ENCODE data around the gene GPX1.

The GPX1 gene

DNA sequence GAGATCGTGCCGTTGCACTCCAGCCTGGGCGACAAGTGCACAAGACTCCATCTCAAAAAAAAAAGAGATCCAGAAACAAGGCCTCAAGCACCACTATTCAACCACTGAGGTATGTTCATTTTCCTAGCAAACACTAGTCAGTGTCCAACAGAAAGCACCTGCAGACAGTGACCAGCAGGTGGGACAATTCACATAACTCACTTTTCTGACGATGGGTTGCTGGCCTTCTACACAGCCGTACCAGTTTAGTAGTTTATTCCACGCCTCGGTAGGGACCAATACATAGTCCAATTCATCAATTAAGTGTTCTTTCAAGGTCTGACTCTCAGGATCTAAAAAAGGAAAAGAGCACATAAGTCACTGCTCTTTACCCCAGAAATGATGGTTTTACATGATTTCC lies 30.7 kb downstream of the GPX1 start:
- TF ChIP-seq, protein P1, sequence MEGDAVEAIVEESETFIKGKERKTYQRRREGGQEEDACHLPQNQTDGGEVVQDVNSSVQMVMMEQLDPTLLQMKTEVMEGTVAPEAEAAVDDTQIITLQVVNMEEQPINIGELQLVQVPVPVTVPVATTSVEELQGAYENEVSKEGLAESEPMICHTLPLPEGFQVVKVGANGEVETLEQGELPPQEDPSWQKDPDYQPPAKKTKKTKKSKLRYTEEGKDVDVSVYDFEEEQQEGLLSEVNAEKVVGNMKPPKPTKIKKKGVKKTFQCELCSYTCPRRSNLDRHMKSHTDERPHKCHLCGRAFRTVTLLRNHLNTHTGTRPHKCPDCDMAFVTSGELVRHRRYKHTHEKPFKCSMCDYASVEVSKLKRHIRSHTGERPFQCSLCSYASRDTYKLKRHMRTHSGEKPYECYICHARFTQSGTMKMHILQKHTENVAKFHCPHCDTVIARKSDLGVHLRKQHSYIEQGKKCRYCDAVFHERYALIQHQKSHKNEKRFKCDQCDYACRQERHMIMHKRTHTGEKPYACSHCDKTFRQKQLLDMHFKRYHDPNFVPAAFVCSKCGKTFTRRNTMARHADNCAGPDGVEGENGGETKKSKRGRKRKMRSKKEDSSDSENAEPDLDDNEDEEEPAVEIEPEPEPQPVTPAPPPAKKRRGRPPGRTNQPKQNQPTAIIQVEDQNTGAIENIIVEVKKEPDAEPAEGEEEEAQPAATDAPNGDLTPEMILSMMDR (IDR thresholded peaks at IDR 0.05), result peak; percentile 14; the same call in 1 of the 2 replicates
- no peak for TF ChIP-seq ZFX (IDR thresholded peaks at IDR 0.05; ENCODE audit: borderline replicate concordance)

DNA sequence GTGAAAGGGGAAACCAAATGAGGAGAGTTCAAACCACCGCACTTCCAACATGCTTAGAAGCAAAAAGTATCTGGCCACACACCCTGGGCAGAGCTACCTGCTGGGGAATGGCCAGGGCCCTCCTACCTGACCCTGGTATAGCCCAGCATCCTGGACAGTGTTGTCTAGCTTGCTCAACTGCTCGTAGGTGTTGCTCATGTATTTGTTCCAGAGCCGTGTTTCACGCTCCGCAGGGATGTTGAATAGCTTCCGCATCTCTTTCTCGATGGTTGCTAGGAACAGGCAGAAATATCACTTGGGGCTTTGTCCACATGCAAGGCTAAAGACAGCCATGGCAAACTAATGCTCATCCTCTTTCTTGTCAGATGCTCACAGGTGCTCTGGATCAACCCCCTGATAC lies 33.4 kb downstream of the GPX1 start:
- no peak for TF ChIP-seq ZFX (IDR thresholded peaks at IDR 0.05; ENCODE audit: borderline replicate concordance)
- TF ChIP-seq, protein P1 (IDR thresholded peaks at IDR 0.05), result no peak

More for the DNA sequence above, 30.7 kb downstream of the GPX1 start:
- no peak overlapping the region for H3K27ac ChIP-seq

DNA sequence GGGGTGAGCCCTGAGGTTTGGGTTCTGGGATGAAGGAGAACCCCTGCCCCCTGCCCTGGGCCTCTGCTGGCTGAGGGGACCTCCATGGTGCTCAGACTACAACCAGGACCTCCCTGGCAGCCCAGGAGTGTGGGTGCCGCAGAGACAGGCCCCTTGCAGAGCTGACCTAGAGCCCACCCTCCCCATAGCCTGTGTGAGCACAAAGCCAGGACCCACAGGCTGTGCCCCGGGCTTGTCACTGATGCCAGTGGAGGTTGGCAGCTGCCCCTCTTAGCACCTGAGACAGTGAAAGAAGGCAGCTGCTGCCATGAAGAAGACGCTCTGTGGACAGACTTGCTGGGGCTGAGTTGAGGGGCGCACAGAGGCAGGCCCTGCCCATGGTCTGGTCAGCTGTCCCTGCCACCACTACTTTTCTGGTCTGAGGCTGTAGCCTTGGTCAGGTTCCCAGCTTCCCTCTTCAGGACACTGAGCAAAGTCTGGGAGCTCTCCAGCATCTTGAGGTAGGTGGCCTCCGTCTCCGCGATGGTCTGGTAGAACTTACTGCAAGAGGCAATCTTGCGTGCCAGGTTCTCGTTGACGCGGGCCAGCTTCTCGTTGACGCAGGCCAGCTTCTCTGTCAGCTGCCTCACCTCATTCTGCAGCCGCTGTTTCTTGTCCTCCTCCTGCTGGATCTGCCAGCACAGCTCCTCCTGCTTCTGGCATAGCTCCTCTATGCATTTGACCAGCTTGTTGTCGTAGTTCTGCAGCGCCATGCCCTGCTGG lies 41.3 kb downstream of the GPX1 start:
- no peak overlapping the region for H3K27ac ChIP-seq
- no peak for TF ChIP-seq ZFX (IDR thresholded peaks at IDR 0.05; ENCODE audit: borderline replicate concordance)

More for the DNA sequence above, 33.4 kb downstream of the GPX1 start:
- no peak overlapping the region for H3K27ac ChIP-seq

DNA sequence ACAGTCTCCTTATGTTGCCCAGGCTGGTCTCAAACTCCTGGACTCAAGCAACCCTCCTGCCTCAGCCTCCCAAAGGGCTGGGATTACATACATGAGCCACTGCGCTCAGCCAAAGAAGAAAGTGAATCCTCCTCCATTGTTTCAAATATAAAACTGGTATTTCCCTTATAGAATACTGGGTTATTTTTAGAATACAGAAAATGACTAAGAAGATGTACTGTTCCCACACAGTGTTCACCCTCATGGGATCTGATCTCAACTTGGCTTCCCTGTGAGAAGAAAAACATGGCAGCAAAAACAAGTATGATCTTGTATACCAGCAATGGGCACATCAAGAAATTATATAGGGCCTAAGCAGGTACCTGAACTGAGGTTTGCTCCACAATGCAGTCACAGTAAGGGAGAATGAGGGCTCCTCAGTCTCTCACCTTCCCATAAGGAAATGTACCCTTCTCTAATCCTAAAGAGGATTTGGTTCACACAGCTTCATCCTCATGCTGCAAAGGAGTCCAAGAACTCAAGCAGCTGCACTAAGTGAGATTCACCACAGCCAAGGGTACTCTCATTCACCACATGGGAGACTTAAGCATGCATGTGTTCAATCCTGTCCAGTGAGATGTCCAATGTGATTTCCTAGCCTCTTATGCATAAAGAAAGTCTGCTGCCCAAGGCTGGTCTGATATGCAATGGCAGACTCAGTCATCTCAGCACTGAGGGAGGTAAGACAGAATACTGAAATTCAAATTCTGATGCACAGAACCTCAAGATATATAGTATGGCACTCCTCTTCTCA lies 44.1 kb downstream of the GPX1 start:
- TF ChIP-seq ZFX (IDR thresholded peaks at IDR 0.05; ENCODE audit: borderline replicate concordance), result no peak
- TF ChIP-seq, protein P1 (IDR thresholded peaks at IDR 0.05), result no peak
- H3K27ac ChIP-seq, result no peak overlapping the region

DNA sequence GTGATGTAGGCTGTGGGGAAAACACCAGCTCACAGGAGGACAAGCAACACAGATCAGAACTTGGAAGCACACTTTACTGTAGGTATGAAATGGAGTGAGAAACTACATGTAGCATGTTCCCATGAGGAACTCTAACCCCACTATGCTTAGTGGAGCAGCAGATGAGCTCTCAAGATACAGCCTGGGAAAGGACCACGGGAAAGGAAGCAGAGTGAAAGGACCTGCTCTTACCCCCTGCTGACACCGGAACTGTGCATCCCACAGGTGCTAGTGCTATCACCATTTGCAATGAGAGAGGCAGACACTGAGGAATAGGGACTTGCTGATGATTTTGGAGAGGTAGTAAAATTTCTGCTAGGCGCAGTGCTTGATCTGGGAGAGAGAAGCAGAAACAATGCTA lies 46.9 kb downstream of the GPX1 start:
- TF ChIP-seq, protein P1 (IDR thresholded peaks at IDR 0.05), result no peak
- TF ChIP-seq ZFX (IDR thresholded peaks at IDR 0.05; ENCODE audit: borderline replicate concordance), result no peak
- no peak overlapping the region for H3K27ac ChIP-seq

DNA sequence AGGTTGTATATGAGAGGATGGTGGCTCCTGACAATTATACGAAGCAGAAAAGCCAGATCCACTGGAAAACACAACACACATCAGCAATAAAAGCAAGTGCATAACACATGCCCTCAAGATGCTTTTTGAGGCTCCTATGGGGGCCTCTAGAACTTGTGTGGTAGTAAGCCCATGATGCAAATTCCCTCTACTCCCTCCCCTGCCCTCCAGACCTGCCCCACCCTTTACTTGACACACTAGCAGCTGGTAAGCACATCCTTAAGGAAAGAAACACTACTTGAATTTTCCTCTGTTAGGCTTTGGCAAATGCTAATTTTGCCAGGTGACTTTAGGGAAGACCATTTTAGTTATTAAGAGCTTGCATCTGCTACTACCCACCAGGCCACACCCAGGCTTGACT lies 47.5 kb downstream of the GPX1 start:
- H3K27ac ChIP-seq, result no peak overlapping the region
- no peak for TF ChIP-seq ZFX (IDR thresholded peaks at IDR 0.05; ENCODE audit: borderline replicate concordance)
- TF ChIP-seq, protein P1 (IDR thresholded peaks at IDR 0.05), result no peak
